Measurements from ENCODE around the gene GNG10.

The GNG10 gene

DNA sequence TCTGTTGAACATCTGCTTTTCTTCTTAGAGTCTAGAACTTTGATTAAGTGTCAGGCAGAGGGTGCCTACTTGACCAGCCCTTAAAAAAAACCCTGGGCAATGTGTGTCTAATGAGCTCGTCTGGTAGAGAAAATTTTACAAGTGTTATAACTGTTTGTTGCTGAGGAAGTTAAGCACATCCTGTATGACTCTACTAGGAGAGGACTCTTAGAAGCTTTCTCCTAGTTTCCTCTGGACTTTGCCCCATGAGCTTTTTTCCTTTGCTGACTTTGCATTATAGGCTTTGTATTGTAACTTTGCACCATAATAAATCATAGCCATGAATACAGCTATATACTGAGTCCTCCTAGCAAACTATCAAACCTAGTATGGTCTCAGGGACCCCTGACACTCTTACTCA lies 39.4 kb downstream of the GNG10 start:
- TF ChIP-seq, protein P1, sequence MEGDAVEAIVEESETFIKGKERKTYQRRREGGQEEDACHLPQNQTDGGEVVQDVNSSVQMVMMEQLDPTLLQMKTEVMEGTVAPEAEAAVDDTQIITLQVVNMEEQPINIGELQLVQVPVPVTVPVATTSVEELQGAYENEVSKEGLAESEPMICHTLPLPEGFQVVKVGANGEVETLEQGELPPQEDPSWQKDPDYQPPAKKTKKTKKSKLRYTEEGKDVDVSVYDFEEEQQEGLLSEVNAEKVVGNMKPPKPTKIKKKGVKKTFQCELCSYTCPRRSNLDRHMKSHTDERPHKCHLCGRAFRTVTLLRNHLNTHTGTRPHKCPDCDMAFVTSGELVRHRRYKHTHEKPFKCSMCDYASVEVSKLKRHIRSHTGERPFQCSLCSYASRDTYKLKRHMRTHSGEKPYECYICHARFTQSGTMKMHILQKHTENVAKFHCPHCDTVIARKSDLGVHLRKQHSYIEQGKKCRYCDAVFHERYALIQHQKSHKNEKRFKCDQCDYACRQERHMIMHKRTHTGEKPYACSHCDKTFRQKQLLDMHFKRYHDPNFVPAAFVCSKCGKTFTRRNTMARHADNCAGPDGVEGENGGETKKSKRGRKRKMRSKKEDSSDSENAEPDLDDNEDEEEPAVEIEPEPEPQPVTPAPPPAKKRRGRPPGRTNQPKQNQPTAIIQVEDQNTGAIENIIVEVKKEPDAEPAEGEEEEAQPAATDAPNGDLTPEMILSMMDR (conservative IDR thresholded peaks at IDR 0.05), result no peak
- no peak for TF ChIP-seq ZFX (IDR thresholded peaks at IDR 0.05)
- no peak overlapping the region for H3K27ac ChIP-seq

- H3K27ac ChIP-seq, result no peak overlapping the region
- no peak for TF ChIP-seq ZFX (IDR thresholded peaks at IDR 0.05)
- TF ChIP-seq, protein P1 (conservative IDR thresholded peaks at IDR 0.05), result no peak
These were observed 43.1 kb downstream of the GNG10 start for GRCh38 chr9:111704503-111704902.

GRCh38 chr9:111711548-111711947 lies 50.1 kb downstream of the GNG10 start:
- TF ChIP-seq ZFX (IDR thresholded peaks at IDR 0.05), result no peak
- TF ChIP-seq, protein P1 (conservative IDR thresholded peaks at IDR 0.05), result no peak

DNA sequence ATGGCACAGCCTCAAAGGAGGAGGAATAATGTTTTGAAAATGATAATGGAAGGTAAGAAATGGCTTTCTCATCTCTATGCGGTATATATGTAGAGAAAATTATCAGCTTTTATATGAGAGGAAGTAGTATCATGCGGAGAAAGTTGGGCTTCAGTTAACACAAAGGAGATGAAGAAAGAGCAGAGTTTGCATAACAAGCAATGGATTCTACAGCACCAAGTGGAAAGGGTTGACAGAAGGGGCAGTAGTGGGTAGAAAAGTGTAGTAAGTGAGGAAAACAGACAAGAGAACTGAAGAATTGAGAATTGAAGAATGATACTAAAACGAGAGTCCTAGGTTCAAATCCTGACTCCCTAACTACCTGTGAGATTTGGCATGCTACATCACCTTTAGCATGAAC lies 51.0 kb downstream of the GNG10 start:
- H3K27ac ChIP-seq, result no peak overlapping the region
- no peak for TF ChIP-seq ZFX (IDR thresholded peaks at IDR 0.05)
- TF ChIP-seq, protein P1 (conservative IDR thresholded peaks at IDR 0.05), result no peak

More at GRCh38 chr9:111711548-111711947, 50.1 kb downstream of the GNG10 start:
- H3K27ac ChIP-seq, result no peak overlapping the region

DNA sequence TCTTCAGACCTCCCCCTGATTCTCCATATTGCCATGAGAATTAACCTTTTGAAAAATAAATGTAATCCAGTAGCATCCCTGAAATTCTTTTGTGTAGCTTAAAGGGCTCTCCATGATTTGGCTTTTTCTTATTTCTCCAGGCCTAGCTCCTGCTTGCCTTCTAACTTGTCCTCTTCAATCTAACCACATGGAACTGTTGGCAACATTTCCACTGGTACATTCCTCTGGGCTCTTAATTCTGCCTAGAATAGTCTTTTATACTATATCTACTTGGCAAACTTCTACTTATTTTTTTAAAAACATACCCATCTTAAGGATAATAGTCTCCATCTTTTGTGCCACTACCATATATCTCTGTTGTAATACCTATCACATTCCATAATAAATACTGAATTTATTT lies 54.1 kb downstream of the GNG10 start:
- TF ChIP-seq, protein P1 (conservative IDR thresholded peaks at IDR 0.05), result no peak
- TF ChIP-seq ZFX (IDR thresholded peaks at IDR 0.05), result no peak
- no peak overlapping the region for H3K27ac ChIP-seq

GRCh38 chr9:111719541-111719940 lies 58.1 kb downstream of the GNG10 start:
- no peak for TF ChIP-seq ZFX (IDR thresholded peaks at IDR 0.05)
- TF ChIP-seq, protein P1 (conservative IDR thresholded peaks at IDR 0.05), result no peak
- H3K27ac ChIP-seq, result no peak overlapping the region

Measured in C4-2B (cell line).